HG03159 (cell line): ENCODE measurements around the gene HSD3B2.

Experiments used
- ATAC-seq: cut with Tn5 transposase; IDR thresholded peaks from one replicate; pipeline ENCODE4 v1.9.1; 2021; ENCODE audit warnings: mild to moderate bottlenecking, moderate library complexity; ENCODE audit not compliant: unreplicated experiment

The HSD3B2 gene

GRCh38 chr1:119396982-119397381 lies 18.0 kb upstream of the HSD3B2 start:
- no peak for ATAC-seq

GRCh38 chr1:119397986-119398385 lies 17.0 kb upstream of the HSD3B2 start:
- ATAC-seq = no peak

- ATAC-seq = no peak
Observed at GRCh38 chr1:119404736-119405135, 10.2 kb upstream of the HSD3B2 start.

GRCh38 chr1:119409731-119410130 lies 5.2 kb upstream of the HSD3B2 start:
- ATAC-seq = no peak

GRCh38 chr1:119410961-119411360 lies 4.0 kb upstream of the HSD3B2 start:
- no peak for ATAC-seq

- no peak for ATAC-seq
Observed at GRCh38 chr1:119416006-119416640, 1.2 kb downstream of the HSD3B2 start.

- no peak for ATAC-seq
Observed at GRCh38 chr1:119419109-119419508, 4.2 kb downstream of the HSD3B2 start.

- ATAC-seq = no peak
Observed at GRCh38 chr1:119420638-119421037, 5.7 kb downstream of the HSD3B2 start.

GRCh38 chr1:119422631-119423030 lies 7.7 kb downstream of the HSD3B2 start:
- ATAC-seq = no peak

- ATAC-seq = no peak
Observed at GRCh38 chr1:119428991-119429390, 14.0 kb downstream of the HSD3B2 start.

- no peak for ATAC-seq
Observed at GRCh38 chr1:119429687-119430086, 14.7 kb downstream of the HSD3B2 start.

GRCh38 chr1:119430486-119430885 lies 15.5 kb downstream of the HSD3B2 start:
- ATAC-seq = no peak

GRCh38 chr1:119431836-119432235 lies 16.9 kb downstream of the HSD3B2 start:
- no peak for ATAC-seq

- ATAC-seq = no peak
Observed at GRCh38 chr1:119435052-119435451, 20.1 kb downstream of the HSD3B2 start.

- ATAC-seq = no peak
Observed at GRCh38 chr1:119438761-119439160, 23.8 kb downstream of the HSD3B2 start.

GRCh38 chr1:119440721-119441307 lies 25.9 kb downstream of the HSD3B2 start:
- no peak for ATAC-seq

- ATAC-seq = no peak
Observed at GRCh38 chr1:119442756-119443155, 27.8 kb downstream of the HSD3B2 start.

- ATAC-seq = no peak
Observed at GRCh38 chr1:119446321-119446720, 31.4 kb downstream of the HSD3B2 start.

GRCh38 chr1:119447344-119448126 lies 32.6 kb downstream of the HSD3B2 start:
- ATAC-seq = no peak

- no peak for ATAC-seq
Observed at GRCh38 chr1:119448127-119448511, 33.2 kb downstream of the HSD3B2 start.

- no peak for ATAC-seq
Observed at GRCh38 chr1:119449971-119450370, 35.0 kb downstream of the HSD3B2 start.

- no peak for ATAC-seq
Observed at GRCh38 chr1:119451158-119451557, 36.2 kb downstream of the HSD3B2 start.
